ENCODE results near the gene ZNF580.

GRCh38 chr19:55654323-55654867 is 13.6 kb downstream of the ZNF580 start:
- TF ChIP-seq CTCF (conservative IDR thresholded peaks at IDR 0.05; ENCODE audit: low read length) (no peak), EZH2phosphoT487 (IDR thresholded peaks at IDR 0.05; ENCODE audit: borderline replicate concordance) (no peak)

Measured in Loucy (cell line).